ENCODE results near the gene POLE. TPM values are rescaled to one million over a fixed set of nuclear protein-coding genes. Genes with fewer than 3 reads are reported as not detected.

Gene POLE
- total and polyA plus RNA-seq, 2 experiments from 2014 or later: 6.0 to 16.2 TPM

- Histone ChIP-seq H3K4me2 (ENCODE audit: unreplicated experiment) (no peak overlapping the region), H2AFZ (no peak overlapping the region), H3K27me3 (replicated peaks; ENCODE audit: insufficient read depth) (no peaks in the 10 kb centered on the region), H3F3A (ENCODE audit: insufficient read depth) (no peaks in the 10 kb centered on the region), H3K36me3 (ENCODE audit: low read depth) (peaks cover 10% of the 10 kb centered on the region; the same call in 1 of the 2 replicates), H4K20me1 (ENCODE audit: insufficient read depth) (no peaks in the 10 kb centered on the region), H3K79me2 (ENCODE audit: insufficient read depth) (no peaks in the 10 kb centered on the region), H3K9me3 (ENCODE audit: low read depth) (no peaks in the 10 kb centered on the region), H3K4me1 (ENCODE audit: insufficient read depth) (no peaks in the 10 kb centered on the region), H3K4me3 (no peak overlapping the region), H3K9ac (no peak overlapping the region), H3K9me2 (ENCODE audit: insufficient read depth) (no peaks in the 10 kb centered on the region), H3K27ac (no peak overlapping the region)
- in situ Hi-C loops (cut with MboI): no loop called here
- DNase-seq: no peak
- 97% methylated on average over 24 of the region's 24 CpGs for WGBS, 2 experiments (ENCODE audit: low coverage in 1 of 2, low lambda C conversion rate in 2 of 2, missing lambda C conversion rate in 2 of 2)
- no peak for TF ChIP-seq EZH2phosphoT487 (IDR thresholded peaks at IDR 0.05; ENCODE audit: insufficient read depth, low read depth)
- TF ChIP-seq EZH2 (IDR thresholded peaks at IDR 0.05; ENCODE audit: insufficient read depth, poor library complexity, severe bottlenecking): no peak
Observed at GRCh38 chr12:132648616-132649225, 38.4 kb downstream of the POLE start.

- in situ Hi-C loops (cut with MboI): no loop called here
- Histone ChIP-seq H3K4me3 (no peak overlapping the region), H3F3A (ENCODE audit: insufficient read depth) (no peaks in the 10 kb centered on the region), H3K27me3 (replicated peaks; ENCODE audit: insufficient read depth) (no peaks in the 10 kb centered on the region), H3K36me3 (ENCODE audit: low read depth) (peaks cover 1% of the 10 kb centered on the region; the same call in 1 of the 2 replicates), H2AFZ (no peak overlapping the region), H3K9me2 (ENCODE audit: insufficient read depth) (no peaks in the 10 kb centered on the region), H3K79me2 (ENCODE audit: insufficient read depth) (no peaks in the 10 kb centered on the region), H3K27ac (no peak overlapping the region), H4K20me1 (ENCODE audit: insufficient read depth) (no peaks in the 10 kb centered on the region), H3K9me3 (ENCODE audit: low read depth) (no peaks in the 10 kb centered on the region), H3K9ac (no peak overlapping the region), H3K4me1 (ENCODE audit: insufficient read depth) (no peaks in the 10 kb centered on the region), H3K4me2 (ENCODE audit: unreplicated experiment) (no peak overlapping the region)
- TF ChIP-seq EZH2 (IDR thresholded peaks at IDR 0.05; ENCODE audit: insufficient read depth, poor library complexity, severe bottlenecking): no peak
- no peak for TF ChIP-seq EZH2phosphoT487 (IDR thresholded peaks at IDR 0.05; ENCODE audit: insufficient read depth, low read depth)
- no peak for DNase-seq
- 96% methylated on average over 10 of the region's 10 CpGs for WGBS, 2 experiments (ENCODE audit: low coverage in 1 of 2, low lambda C conversion rate in 2 of 2, missing lambda C conversion rate in 2 of 2)
Observed at GRCh38 chr12:132647858-132648257, 39.3 kb downstream of the POLE start.

GRCh38 chr12:132646850-132647249 lies 40.3 kb downstream of the POLE start:
- DNase-seq: no peak
- Histone ChIP-seq H3K79me2 (ENCODE audit: insufficient read depth) (no peaks in the 10 kb centered on the region), H3K4me2 (ENCODE audit: unreplicated experiment) (no peak overlapping the region), H3K9ac (no peak overlapping the region), H3F3A (ENCODE audit: insufficient read depth) (no peaks in the 10 kb centered on the region), H3K36me3 (ENCODE audit: low read depth) (no peaks in the 10 kb centered on the region), H3K4me1 (ENCODE audit: insufficient read depth) (no peaks in the 10 kb centered on the region), H3K27ac (no peak overlapping the region), H3K27me3 (replicated peaks; ENCODE audit: insufficient read depth) (no peaks in the 10 kb centered on the region), H4K20me1 (ENCODE audit: insufficient read depth) (no peaks in the 10 kb centered on the region), H3K9me3 (ENCODE audit: low read depth) (no peaks in the 10 kb centered on the region), H2AFZ (no peak overlapping the region), H3K9me2 (ENCODE audit: insufficient read depth) (no peaks in the 10 kb centered on the region), H3K4me3 (no peak overlapping the region)
- 97 to 98% methylated on average over 7 of the region's 7 CpGs for WGBS, 2 experiments (ENCODE audit: low coverage in 1 of 2, low lambda C conversion rate in 2 of 2, missing lambda C conversion rate in 2 of 2)
- TF ChIP-seq EZH2phosphoT487 (IDR thresholded peaks at IDR 0.05; ENCODE audit: insufficient read depth, low read depth) (no peak), EZH2 (IDR thresholded peaks at IDR 0.05; ENCODE audit: insufficient read depth, poor library complexity, severe bottlenecking) (no peak)
- in situ Hi-C loops (cut with MboI): no loop called here

- H3K4me2 ChIP-seq (ENCODE audit: unreplicated experiment): no peak overlapping the region
- H3K27me3 ChIP-seq (replicated peaks; ENCODE audit: insufficient read depth): no peaks in the 10 kb centered on the region
- H4K20me1 ChIP-seq (ENCODE audit: insufficient read depth): no peaks in the 10 kb centered on the region
- no peaks in the 10 kb centered on the region for H3F3A ChIP-seq (ENCODE audit: insufficient read depth)
- no peak for DNase-seq
- WGBS, 2 experiments (ENCODE audit: low coverage in 1 of 2, low lambda C conversion rate in 2 of 2, missing lambda C conversion rate in 2 of 2): 96 to 98% methylated on average over 28 to 29 of the region's 30 CpGs
- no peaks in the 10 kb centered on the region for H3K9me2 ChIP-seq (ENCODE audit: insufficient read depth)
- H2AFZ ChIP-seq: no peak overlapping the region
- H3K4me3 ChIP-seq: no peak overlapping the region
- H3K27ac ChIP-seq: no peak overlapping the region
- no peaks in the 10 kb centered on the region for H3K9me3 ChIP-seq (ENCODE audit: low read depth)
- H3K79me2 ChIP-seq (ENCODE audit: insufficient read depth): no peaks in the 10 kb centered on the region
- in situ Hi-C loops (cut with MboI): no loop called here
- H3K4me1 ChIP-seq (ENCODE audit: insufficient read depth): no peaks in the 10 kb centered on the region
- no peak overlapping the region for H3K9ac ChIP-seq
- no peaks in the 10 kb centered on the region for H3K36me3 ChIP-seq (ENCODE audit: low read depth)
- TF ChIP-seq EZH2phosphoT487 (IDR thresholded peaks at IDR 0.05; ENCODE audit: insufficient read depth, low read depth): no peak
- TF ChIP-seq EZH2 (IDR thresholded peaks at IDR 0.05; ENCODE audit: insufficient read depth, poor library complexity, severe bottlenecking): no peak
Observed at GRCh38 chr12:132642846-132643835, 44.0 kb downstream of the POLE start.
